ENCODE results near the gene CPTP.

GRCh38 chr1:1307923-1308755, 16.5 kb upstream of the CPTP start, which contains the start of the genes ACAP3 and PUSL1:
- peak in 2 of 3 donors; percentile 35 for TF ChIP-seq POLR2A (IDR thresholded peaks at IDR 0.05)
- peak in 4 of 7 experiments; percentile 20 to 38 (median 30) for TF ChIP-seq CTCF (IDR thresholded peaks at IDR 0.05)
